ENCODE data around the gene MGRN1. TPM values are rescaled to one million over a fixed set of nuclear protein-coding genes. Genes with fewer than 3 reads are reported as not detected.

MGRN1 gene
- total and polyA plus RNA-seq, 2 of the 13 experiments (the other 11 are each of a cell fraction or from before 2014, with no cell fraction given): 11.9 to 12.6 TPM

DNA sequence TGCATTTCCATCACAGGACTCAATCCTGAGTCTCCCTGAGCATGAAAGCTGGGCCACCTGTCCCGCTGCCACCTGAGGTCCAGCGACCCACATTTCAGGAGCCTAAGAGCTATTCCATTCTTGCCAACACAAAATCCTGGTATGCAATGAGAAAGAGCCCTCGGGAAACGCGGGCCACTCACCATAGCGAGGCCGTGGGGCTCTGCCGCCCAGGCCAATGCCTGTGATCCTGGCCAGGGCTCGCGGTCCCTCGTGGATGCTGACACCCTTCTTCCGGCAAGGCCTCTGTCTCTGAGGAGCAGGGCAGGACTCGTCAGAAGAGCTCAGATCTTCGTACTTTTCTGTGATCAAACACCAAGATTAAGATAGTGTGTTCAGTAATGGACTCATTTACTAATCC is 80.3 kb downstream of the MGRN1 start (continued):
- TF ChIP-seq, protein P1, sequence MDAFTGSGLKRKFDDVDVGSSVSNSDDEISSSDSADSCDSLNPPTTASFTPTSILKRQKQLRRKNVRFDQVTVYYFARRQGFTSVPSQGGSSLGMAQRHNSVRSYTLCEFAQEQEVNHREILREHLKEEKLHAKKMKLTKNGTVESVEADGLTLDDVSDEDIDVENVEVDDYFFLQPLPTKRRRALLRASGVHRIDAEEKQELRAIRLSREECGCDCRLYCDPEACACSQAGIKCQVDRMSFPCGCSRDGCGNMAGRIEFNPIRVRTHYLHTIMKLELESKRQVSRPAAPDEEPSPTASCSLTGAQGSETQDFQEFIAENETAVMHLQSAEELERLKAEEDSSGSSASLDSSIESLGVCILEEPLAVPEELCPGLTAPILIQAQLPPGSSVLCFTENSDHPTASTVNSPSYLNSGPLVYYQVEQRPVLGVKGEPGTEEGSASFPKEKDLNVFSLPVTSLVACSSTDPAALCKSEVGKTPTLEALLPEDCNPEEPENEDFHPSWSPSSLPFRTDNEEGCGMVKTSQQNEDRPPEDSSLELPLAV (CRISPR knock-in tag; conservative IDR thresholded peaks at IDR 0.05; ENCODE audit: low read depth): no peak
- TF ChIP-seq, protein P2, sequence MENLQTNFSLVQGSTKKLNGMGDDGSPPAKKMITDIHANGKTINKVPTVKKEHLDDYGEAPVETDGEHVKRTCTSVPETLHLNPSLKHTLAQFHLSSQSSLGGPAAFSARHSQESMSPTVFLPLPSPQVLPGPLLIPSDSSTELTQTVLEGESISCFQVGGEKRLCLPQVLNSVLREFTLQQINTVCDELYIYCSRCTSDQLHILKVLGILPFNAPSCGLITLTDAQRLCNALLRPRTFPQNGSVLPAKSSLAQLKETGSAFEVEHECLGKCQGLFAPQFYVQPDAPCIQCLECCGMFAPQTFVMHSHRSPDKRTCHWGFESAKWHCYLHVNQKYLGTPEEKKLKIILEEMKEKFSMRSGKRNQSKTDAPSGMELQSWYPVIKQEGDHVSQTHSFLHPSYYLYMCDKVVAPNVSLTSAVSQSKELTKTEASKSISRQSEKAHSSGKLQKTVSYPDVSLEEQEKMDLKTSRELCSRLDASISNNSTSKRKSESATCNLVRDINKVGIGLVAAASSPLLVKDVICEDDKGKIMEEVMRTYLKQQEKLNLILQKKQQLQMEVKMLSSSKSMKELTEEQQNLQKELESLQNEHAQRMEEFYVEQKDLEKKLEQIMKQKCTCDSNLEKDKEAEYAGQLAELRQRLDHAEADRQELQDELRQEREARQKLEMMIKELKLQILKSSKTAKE (CRISPR knock-in tag; IDR thresholded peaks at IDR 0.05; ENCODE audit: borderline replicate concordance): no peak
- TF ChIP-seq, protein P3, sequence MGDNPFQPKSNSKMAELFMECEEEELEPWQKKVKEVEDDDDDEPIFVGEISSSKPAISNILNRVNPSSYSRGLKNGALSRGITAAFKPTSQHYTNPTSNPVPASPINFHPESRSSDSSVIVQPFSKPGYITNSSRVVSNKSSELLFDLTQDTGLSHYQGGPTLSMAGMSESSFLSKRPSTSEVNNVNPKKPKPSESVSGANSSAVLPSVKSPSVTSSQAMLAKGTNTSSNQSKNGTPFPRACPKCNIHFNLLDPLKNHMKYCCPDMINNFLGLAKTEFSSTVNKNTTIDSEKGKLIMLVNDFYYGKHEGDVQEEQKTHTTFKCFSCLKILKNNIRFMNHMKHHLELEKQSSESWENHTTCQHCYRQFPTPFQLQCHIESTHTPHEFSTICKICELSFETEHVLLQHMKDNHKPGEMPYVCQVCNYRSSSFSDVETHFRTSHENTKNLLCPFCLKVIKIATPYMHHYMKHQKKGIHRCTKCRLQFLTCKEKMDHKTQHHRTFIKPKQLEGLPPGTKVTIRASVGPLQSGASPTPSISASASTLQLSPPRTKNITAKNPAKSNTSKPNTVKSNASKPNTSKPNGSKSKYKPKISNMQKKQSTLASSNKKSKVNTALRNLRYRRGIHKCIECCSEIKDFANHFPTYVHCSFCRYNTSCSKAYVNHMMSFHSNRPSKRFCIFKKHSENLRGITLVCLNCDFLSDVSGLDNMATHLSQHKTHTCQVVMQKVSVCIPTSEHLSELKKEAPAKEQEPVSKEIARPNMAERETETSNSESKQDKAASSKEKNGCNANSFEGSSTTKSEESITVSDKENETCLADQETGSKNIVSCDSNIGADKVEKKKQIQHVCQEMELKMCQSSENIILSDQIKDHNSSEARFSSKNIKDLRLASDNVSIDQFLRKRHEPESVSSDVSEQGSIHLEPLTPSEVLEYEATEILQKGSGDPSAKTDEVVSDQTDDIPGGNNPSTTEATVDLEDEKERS (CRISPR knock-in tag; IDR thresholded peaks at IDR 0.05): no peak
- TF ChIP-seq, protein P4, sequence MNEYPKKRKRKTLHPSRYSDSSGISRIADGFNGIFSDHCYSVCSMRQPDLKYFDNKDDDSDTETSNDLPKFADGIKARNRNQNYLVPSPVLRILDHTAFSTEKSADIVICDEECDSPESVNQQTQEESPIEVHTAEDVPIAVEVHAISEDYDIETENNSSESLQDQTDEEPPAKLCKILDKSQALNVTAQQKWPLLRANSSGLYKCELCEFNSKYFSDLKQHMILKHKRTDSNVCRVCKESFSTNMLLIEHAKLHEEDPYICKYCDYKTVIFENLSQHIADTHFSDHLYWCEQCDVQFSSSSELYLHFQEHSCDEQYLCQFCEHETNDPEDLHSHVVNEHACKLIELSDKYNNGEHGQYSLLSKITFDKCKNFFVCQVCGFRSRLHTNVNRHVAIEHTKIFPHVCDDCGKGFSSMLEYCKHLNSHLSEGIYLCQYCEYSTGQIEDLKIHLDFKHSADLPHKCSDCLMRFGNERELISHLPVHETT (CRISPR knock-in tag; conservative IDR thresholded peaks at IDR 0.05): no peak
- no peak for TF ChIP-seq ZC3H13 (CRISPR knock-in tag; IDR thresholded peaks at IDR 0.05)
- no peak for TF ChIP-seq BHLHE40 (IDR thresholded peaks at IDR 0.05; ENCODE audit: low read length)

Data from HepG2 (cell line).